BE2C (cell line): ENCODE data around the gene ACOT11.

Experiments
- DNase-seq: peaks from one replicate; pipeline ENCODE4 v3.0.0-alpha.2; 2020
- H3K27me3 ChIP-seq: fragments of 250-450 bp; sonication (Bioruptor Pico); 2 replicates; pipeline ENCODE4 v1.5.1; 2020; ENCODE audit warnings: mild to moderate bottlenecking
- H3K36me3 ChIP-seq: fragments of 250-450 bp; sonication (Bioruptor Pico); 2 replicates; pipeline ENCODE4 v1.5.1; 2020; ENCODE audit warnings: mild to moderate bottlenecking
- H3K4me1 ChIP-seq: fragments of 250-450 bp; sonication (Bioruptor Pico); 2 replicates; pipeline ENCODE4 v1.5.1; 2020
- H3K4me3 ChIP-seq: 2 replicates; pipeline ENCODE4 v1.5.1; 2011; ENCODE audit warnings: low read depth, low read length
- H3K9me3 ChIP-seq: fragments of 250-450 bp; sonication (Bioruptor Pico); 2 replicates; pipeline ENCODE4 v1.5.1; 2020
- CTCF ChIP-seq: IDR thresholded peaks from 2 replicates; pipeline ENCODE4 v1.5.1; 2012; ENCODE audit warnings: mild to moderate bottlenecking, low read depth, low read length

ACOT11 gene

GRCh38 chr1:54643736-54644135 is 95.7 kb downstream of the ACOT11 start:
- no peaks in the 10 kb centered on the region for H3K27me3 ChIP-seq
- no peak for DNase-seq
- H3K4me3 ChIP-seq = no peak overlapping the region
- no peaks in the 10 kb centered on the region for H3K36me3 ChIP-seq
- H3K4me1 ChIP-seq = no peaks in the 10 kb centered on the region
- TF ChIP-seq CTCF = no peak
- no peaks in the 10 kb centered on the region for H3K9me3 ChIP-seq

GRCh38 chr1:54645806-54646676 is 98.0 kb downstream of the ACOT11 start:
- TF ChIP-seq CTCF = no peak
- no peaks in the 10 kb centered on the region for H3K36me3 ChIP-seq

GRCh38 chr1:54649130-54649898 is 101.3 kb downstream of the ACOT11 start:
- no peak overlapping the region for H3K4me3 ChIP-seq
- no peak for TF ChIP-seq CTCF
- no peaks in the 10 kb centered on the region for H3K4me1 ChIP-seq
- no peaks in the 10 kb centered on the region for H3K9me3 ChIP-seq
- H3K36me3 ChIP-seq = no peaks in the 10 kb centered on the region
- DNase-seq = no peak
- no peaks in the 10 kb centered on the region for H3K27me3 ChIP-seq

More at GRCh38 chr1:54645806-54646676, 98.0 kb downstream of the ACOT11 start:
- H3K9me3 ChIP-seq = no peaks in the 10 kb centered on the region
- no peaks in the 10 kb centered on the region for H3K4me1 ChIP-seq
- no peaks in the 10 kb centered on the region for H3K27me3 ChIP-seq
- no peak overlapping the region for H3K4me3 ChIP-seq
- no peak for DNase-seq

GRCh38 chr1:54649921-54650320 is 101.9 kb downstream of the ACOT11 start:
- TF ChIP-seq CTCF = no peak
- Histone ChIP-seq H3K36me3 (no peaks in the 10 kb centered on the region), H3K27me3 (no peaks in the 10 kb centered on the region), H3K4me3 (no peak overlapping the region), H3K4me1 (no peaks in the 10 kb centered on the region), H3K9me3 (no peaks in the 10 kb centered on the region)
- no peak for DNase-seq

- no peak for TF ChIP-seq CTCF
- Histone ChIP-seq H3K9me3 (no peaks in the 10 kb centered on the region), H3K4me1 (no peaks in the 10 kb centered on the region), H3K27me3 (no peaks in the 10 kb centered on the region), H3K4me3 (no peak overlapping the region), H3K36me3 (no peaks in the 10 kb centered on the region)
- DNase-seq = no peak
Measured at GRCh38 chr1:54650417-54650816, 102.4 kb downstream of the ACOT11 start.

- Histone ChIP-seq H3K36me3 (no peaks in the 10 kb centered on the region), H3K4me1 (no peaks in the 10 kb centered on the region), H3K27me3 (no peaks in the 10 kb centered on the region), H3K4me3 (no peak overlapping the region), H3K9me3 (no peaks in the 10 kb centered on the region)
- no peak for TF ChIP-seq CTCF
- DNase-seq = no peak
Measured at GRCh38 chr1:54651608-54652007, 103.6 kb downstream of the ACOT11 start.
